Right forelimb (tissue), 1 donor: Measurements from ENCODE around the gene ISOC2.
A peak's percentile ranks its signal among the peaks of the same experiment; 100 is the strongest.
"Not testable (repeated sequence)": the region's sequence is repeated elsewhere in the genome, so short reads cannot be mapped to it uniquely, and the experiment has no call there.

Source experiments
- DNase-seq: peaks from one replicate; pipeline ENCODE4 v3.0.0-alpha.2; 2018

Gene ISOC2

DNA sequence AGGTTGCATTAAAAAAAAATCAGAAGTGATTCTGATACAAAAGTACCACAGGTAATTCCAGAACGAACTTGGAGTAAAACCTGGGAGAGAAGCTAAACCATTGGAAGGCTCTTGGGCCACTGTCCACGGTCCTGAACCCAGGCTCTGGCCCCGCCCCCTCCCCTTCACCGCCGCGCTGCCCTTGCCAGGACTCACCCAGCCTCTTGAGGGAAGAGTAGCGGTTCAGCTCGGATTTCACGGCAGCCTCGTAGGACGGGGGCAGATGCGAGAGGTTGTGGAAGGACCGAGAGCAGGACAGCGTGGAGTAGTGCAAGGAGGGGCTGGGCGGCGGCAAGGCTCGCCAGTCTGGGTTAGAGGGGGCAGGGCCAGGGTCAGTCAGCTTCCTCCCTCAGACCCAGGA is 24.0 kb downstream of the ISOC2 start:
- DNase-seq, result peak; percentile 81

DNA sequence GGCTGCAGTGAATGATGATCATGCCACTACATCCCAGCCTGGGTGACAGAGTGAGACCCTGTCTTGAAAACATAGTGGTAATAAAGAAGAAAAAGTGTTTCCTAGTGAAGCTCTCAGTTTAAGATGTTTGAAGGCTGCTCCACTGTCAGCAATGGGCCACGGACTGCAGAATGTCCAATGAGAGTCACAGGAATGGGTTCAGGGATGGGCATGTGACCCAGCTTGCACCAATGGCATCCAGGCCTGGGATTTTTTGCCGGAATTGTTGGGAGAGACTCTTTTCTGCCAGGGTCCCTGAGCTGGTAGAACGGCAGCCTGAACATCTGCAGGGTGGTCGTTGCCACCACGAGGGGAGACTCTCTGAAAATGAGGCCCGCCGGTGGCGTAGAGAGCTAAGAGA is 24.6 kb downstream of the ISOC2 start:
- no peak for DNase-seq

DNA sequence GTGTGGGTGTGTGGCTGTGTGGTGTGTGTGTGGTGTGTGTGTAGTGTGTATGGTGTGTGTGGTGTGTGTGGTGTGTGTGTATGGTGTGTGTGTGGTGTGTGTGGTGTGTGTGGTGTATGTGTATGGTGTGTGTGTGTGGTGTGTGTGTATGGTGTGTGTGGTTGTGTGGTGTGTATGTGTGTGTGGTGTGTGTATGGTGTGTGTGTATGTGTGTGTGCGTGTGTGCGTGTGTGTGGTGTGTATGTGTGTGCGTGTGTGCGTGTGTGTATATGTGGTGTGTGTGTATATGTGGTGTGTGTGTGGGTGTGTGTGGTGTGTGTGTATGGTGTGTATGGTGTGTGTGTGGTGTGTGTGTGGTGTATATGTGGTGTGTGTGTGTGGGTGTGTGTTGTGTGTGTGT is 26.4 kb downstream of the ISOC2 start:
- no peak for DNase-seq

DNA sequence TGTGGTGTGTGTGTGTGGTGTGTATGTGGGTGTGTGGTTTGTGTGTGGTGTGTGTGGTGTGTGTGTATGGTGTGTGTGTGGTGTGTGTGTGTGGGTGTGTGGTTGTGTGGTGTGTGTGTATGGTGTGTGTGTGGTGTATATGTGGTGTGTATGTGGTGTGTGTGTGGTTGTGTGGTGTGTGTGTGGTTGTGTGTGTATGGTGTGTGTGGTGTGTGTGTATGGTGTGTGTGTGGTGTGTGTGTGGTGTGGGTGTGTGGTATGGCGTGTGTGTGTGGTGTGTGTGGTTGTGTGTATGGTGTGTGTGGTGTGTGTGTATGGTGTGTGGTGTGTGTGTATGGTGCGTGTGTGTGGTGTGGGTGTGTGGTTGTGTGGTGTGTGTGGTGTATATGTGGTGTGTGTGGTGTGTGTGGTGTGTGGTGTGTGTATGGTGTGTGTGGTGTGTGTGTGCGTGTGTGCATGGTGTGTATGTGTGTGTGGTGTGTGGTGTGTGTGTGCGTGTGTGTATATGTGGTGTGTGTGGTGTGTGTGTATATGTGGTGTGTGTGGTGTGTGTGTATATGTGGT is 27.0 kb downstream of the ISOC2 start:
- no peak for DNase-seq

DNA sequence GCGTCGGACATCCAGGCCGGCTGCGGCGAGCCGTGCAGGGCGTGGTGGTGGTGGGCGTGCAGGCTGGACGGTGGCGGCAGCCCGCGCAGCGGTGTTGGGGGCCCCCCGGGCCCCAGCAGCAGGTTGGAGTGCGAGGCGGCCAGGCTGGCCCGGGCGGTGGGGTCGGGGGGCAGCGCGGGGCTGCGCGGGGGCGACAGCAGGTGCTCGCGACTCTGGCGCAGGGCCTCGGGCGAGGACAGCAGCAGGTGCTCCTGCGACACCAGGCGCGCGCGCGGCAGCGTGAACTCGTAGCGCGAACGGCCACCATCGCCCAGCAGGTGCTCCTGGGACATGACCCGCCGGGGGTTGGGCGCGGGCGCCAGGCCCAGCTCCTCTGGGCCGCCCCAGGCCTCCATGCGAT is 28.1 kb downstream of the ISOC2 start:
- no peak for DNase-seq

DNA sequence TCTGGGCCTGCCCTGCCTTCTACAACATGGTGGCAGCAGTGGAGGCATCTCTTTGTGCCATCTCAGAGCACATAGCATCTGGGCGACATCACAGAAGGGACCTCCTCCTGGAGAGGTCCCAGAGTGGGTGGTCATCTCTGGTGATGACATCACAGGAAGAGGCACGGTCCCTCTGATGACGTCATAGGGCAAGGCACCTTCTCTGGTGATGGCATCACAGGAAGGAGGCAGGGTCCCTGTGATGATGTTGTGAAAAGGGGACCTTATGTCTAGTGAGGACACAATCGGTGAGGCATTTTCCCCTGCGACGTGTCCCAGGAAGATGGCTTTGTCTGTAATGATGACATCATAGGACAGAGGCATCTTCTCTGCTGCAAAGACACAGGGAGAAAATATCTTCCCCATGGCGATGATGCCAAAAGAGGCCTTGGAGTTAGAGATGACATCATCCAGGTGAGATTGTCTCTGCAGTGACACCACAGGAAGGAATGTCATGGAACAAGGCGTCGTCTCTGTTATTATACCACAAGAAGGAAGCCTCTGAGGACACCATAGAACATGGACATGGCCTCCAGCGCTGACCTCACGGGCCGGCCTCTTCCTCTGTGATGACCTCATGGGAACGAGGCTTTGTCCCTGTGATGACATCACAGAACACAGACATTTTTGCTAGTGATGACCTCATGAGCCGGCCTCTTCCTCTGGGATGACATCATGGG is 29.0 kb downstream of the ISOC2 start:
- no peak for DNase-seq

DNA sequence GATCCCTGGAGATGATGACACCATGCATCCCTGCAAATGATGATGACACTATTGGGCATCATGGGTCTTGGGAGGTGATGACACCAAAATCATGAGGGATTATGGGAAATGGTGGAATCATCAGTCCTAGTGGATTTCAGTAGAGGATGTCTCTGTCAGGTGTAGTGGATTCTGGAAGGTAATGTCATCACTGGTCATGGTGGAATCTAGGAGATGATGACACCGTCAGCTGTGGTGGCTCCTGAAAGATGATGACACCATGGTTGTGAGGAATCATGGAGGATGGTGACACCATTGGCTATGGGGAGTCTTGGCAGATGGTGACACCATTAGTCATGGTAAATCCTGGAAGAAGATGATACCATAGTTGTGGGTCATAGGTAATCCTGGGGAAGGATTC is 30.3 kb downstream of the ISOC2 start:
- no peak for DNase-seq

DNA sequence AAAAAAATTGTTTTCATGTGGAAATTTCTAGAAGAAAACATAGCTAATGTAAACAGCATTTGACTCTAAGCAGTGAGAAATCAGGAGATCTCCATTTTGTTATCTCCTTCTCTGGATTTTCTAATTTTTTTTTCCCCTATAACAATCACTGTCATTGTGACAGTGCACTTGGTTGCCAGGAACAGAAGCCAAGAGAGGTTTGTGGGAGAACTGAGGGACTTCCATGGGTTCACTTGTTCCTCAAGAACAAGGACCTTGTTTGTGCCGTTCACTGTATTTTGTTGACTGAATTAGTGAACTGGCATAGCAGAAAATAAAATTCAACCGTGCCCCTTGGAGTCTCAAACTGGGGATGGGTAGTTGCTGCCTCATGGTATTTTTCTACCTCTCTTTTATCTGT is 35.4 kb downstream of the ISOC2 start:
- no peak for DNase-seq

DNA sequence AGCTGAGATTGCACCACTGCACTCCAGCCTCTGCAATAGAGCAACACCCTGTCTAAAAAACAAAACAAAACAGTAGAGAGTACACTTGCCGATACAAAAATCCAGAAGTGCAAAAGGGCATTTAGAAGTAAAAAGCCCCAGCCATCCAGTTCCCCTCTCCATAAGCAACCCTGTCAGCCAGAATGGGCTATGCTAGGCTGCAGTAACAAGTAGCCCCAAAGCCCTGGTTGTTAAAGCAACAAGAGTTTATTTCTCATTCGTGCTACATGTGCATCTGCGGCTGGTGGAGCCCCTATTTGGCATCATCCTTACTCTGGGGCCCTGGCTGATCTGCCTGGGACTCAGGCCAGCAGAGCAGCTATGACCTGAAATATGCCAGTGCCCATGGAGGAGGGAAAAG is 36.9 kb downstream of the ISOC2 start:
- DNase-seq, result no peak

DNA sequence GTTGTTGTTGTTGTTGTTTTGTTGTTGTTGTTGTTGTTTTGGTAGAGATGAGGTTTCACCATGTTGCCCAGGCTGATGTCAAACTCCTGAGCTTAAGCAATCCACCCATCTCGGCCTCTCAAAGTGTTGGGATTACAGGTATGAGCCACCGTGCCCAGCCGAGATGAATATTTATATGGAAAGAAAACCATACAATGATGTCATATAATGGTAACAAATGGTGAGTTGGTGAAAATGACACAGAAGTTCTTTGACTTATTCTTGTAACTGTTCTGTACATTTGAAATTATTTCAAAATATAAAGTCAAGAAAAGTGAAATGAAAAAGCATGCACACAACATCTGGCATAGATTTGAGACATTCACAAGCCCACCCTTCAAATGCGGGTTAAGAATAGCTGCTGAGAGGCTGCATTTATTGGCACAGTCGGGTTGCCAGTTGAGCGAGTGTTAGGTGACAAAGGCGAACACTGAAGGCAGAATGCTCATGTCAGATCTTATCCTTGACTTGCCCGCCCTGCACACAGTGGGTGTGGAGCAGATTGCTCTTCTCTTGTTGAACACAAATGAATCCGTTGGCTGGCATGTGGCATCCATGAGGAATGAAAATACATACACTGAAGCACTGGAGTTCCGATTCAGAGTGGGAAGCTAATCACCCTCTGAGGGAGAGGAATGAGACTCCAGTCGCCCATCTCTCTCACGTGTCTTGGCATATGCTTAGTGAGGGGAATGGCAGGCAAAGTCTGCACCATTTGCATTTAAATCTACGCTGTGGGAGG is 38.0 kb downstream of the ISOC2 start:
- DNase-seq, result no peak

DNA sequence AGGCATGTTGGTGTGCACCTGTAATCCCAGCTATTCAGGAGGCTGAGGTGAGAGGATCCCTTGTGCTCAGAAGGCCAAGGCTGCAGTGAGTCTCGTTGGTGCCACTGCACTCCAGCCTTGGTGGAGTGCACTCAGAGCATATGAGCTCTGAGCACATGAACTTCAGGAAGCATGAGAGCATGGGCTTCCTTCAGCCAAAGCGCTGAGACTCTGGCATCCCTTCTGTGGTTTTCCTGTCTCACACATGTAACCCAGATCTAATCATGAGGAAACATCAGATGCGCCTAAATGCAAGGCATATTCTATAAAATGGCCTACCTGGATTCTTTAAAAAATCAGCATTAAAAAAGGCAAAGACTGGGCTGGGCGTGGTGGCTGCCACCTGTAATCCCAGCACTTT is 40.2 kb downstream of the ISOC2 start:
- not testable (repeated sequence) for DNase-seq

DNA sequence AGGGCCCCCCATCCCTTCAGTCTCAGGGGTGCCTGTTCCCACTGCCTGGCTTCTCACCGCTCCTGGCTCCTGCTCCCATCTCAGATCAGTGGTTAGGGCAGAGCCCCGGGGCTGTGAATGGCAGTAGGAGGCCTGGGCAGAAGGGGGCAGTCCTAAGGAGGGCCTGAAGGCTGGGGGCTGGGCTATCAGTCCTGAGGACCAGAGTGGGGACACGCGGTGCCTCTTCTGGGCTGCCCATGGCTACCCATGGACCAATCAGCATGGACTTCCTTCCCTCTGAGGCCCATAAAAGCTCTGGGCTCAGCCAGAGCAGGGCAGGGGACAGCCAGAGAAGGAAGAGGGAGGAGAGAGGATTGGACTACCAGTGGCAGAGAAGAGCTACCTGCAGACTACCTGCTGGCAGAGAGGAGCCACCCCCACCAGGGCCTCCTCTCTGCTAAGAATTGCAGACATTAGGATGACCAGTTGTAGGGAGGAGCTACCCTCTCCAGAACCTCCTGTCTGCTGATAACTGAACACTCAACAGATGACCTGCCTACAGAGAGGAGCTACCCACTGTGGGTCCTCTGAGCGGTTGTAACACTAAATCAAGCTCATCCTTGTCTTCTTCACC is 41.7 kb downstream of the ISOC2 start:
- DNase-seq, result no peak

DNA sequence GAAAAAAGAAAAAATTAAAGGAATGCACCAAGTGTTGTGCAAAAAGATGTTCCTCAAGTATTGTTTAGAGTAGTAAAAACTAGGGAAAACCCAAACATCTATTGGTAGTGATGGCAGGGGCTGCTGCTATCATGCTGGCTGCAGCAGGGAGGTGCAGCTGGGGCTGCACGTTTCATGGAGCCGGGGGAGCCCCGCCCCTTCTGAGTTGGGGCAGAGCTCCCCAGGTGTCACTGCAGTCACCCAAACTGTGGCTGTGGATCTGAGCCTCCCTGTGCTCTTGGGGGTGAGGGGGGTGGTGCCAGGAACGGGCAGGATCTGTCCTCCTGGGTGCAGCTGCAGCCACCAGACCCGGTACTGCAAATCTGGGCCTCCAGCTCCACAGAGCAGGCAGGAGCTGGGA is 42.3 kb downstream of the ISOC2 start:
- DNase-seq, result no peak

DNA sequence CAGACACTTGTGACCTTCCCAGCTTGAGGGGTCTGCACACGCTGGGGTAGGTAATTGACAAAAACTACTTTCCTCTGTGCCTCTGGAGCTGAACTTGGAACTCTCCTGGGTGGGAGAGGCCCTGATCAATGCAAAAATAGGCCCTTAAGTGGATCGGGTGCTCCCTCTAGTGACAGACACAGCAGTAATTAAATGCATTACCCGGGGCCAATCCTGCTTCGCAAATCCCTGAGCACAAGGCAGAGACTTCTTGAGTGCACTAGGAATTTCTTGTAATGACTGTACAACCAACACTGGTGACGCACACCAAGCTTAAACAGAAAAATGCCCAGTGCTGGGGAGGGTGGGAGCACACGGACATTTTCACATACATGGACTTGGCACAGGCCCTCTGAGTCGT is 43.3 kb downstream of the ISOC2 start:
- peak; percentile 69 for DNase-seq

DNA sequence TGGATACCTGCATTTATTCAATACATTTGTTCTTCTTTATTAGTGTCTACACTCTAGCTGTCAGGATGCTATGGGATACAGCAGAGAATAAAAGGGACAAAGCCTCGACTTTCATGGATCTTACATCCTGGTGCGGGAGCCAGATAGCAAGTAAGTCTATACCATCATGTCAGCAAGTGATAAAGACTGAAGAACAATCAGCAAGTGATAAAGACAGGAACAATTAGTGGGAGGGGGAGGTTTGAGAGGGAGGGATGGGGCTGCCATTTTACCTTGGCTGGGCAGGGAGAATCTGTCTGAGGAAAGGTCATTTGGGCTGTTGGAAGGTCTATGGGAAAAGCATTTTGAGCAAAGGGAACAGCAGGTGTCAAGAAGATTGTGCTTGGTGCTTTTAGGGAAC is 51.3 kb downstream of the ISOC2 start:
- no peak for DNase-seq

DNA sequence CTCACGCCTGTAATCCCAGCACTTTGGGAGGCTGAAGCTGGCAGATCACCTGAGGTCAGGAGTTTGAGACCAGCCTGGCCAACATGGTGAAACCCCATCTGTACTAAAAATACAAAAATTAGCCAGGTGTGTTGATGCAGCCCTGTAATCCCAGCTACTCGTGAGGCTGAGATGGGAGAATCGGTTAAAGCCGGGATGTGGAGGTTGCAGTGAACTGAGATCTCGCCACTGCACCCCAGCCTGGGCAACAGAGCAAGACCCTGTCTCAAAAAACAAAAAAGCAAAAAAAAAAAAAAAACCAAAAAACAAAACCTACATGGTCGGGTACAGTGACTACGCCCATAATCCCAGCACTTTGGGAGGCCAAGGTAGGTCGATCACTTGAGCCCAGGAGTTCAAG is 52.3 kb downstream of the ISOC2 start:
- DNase-seq, result not testable (repeated sequence)

DNA sequence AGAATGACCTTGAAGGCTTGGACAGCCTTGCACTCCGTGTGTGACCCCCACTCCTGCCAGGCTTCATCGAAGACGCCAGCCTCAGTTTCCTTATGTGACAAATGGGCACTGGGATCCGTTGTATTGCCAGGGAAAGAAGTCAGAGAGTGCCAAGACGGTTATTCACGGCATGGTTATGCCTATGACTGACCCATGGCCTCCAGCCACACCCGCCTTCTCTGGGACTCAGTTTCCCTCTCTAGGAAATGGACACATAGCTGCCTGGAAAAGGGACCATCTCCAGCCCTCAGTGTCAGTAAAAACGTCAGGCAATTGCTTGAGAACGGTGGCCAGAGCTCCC is 52.9 kb downstream of the ISOC2 start:
- DNase-seq, result no peak

DNA sequence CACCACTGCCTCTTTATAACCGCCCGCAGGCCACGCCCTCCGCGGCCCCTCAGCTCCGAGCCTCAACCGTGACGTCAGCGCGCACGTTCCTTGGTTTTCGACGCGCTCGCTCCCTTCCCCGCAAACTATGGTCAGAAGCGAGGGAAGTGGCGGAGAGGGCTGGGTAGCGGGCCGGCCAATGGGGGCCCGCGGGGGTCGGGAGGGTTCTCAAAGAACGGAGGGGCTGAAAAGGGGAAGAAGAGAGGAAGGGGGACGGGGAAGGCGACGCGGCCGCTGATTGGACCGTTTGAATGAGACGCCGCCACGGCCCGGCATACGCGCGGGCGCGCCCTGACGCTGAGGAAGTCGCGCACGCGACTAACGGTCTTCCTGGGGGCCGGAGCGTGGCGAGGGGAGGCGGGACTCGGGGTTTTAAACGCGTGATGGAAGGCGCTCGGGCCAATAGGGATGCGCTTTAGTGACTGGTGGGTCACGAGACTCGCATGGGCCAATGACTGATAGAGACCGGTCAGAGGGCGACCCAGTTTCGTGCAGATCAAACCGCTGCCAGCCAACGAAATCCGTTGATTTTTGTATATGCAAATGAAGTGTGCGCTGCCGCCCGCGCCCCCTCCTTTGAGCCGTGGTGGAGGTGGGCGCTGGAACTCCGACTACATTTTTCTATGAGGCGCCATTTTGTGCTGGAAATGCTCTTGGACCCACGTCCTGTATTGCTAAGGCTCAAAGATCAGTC is 53.5 kb downstream of the ISOC2 start:
- DNase-seq, result peak; percentile 99

DNA sequence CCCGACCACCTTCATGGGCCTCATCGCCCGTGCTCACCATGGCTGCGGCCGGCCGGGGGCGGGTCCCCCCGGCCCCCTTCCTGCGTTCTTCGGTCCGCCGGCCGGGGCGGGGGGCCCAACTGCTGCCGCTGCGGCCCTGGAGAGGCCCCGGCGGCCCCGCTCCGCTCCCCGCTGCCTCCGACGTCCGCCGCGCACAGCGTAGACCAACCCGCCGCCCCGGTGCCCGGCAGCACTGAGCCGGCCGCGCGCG is 54.0 kb downstream of the ISOC2 start, which contains the start of gene UBE2S:
Gene UBE2S (minus strand): TSS at position 239 of the 250 bp plus-strand sequence. CDS start 199 bp downstream, at position 40.
- not testable (repeated sequence) for DNase-seq

DNA sequence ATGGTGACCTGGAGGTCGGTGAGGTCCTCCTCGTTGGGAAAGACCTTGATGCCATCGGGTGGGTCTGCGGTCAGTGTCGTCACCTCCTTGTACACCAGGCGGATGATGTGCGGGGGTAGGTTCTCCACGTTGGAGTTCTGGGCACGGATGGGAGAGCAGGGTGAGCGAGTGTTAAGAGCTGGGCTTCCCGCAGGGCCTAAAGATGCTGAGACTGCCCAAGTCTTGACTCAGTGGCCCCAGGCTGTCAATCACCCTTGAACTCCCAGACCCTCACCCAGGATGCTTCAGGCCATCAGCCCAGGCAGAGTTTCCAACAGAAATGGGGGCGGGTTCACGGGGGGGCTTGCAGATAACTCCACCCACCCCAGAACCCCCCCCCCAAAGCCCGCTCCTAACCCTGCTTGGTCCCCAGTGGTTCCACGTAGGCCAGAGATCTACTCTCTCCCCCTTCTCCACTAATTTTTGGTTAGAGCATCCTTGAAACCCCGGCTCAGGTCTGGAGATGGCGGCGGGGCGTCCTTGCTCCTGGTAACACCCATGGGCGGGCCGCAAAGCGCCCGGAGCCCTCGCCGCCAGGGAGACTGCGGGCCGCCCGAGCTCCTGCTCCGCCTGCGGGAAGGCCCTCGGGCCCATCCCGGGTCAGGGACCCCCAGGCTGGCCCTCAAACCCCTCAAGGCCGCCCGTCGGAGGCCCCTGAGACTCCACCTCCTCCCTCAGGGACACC is 54.5 kb downstream of the ISOC2 start:
- peak; percentile 66 for DNase-seq

DNA sequence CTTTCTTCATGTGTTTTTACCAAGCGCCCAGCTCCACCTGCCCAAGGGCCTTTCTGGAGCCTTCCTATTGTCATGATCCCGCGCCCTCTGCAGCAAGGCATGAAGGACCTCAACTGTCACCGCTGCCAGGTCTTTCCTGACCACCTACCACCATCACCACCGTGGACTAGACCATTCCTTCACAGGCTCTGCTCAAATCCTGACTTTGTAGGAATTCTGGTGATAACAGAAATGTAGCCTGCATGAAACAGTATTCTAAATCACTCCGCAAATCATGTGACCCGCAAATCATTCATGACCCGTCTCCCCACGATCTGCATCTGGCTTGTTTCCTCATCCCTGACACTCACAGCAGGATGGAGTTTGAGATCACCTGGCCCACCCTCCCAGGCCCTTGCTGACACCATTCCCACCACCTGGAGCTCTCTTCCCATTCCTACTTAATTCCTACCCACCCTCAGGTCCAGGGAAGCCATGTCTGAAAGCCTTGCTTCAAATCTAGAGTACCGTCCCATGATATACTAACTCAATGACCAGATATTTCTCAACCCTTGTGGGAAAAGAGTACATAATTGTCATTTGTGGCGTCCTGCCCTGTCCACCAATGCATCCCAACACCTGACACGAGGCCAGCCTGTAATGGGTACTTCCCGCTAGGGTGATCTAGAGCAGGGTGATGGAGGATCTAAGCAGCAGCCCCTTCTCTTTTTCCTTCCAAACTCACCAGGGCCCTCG is 55.2 kb downstream of the ISOC2 start:
- DNase-seq, result no peak

DNA sequence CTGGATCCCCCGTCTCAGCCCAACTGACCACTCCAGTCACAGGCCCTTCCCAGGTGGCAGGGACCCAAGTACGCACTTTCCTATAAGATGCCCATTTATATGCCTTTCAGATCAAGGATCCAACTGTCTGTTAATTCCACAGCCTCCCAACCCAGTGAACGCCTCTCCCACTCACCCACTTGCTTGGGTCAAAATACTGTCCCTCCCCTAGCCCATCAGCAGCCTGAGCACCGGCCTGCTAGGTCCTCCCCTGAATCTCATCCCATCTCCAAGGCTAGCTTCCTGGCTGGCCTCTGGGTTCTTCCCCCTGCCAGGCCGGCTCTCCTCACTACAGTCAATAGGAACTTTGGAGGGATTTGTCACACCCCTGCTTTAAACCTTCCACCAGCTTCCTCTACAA is 55.8 kb downstream of the ISOC2 start:
- no peak for DNase-seq
